ENCODE measurements around the gene MED28. TPM values are rescaled to one million over a fixed set of nuclear protein-coding genes. Genes with fewer than 3 reads are reported as not detected.

Gene MED28
- total and polyA plus RNA-seq, 2 of the 4 experiments (the other 2 are of a cell fraction), result 8.8 to 9.3 TPM

- ATAC-seq (ENCODE audit: low read depth), result peak; percentile 83
- Histone ChIP-seq H3K79me1 (ENCODE audit: low read depth in 1 of 2, low read length in 2 of 2) (peaks cover 0 to 26% of the 10 kb centered on the region in 2 experiments; a peak in 2 of 4 replicates), H3K36me3 (ENCODE audit: control insufficient read depth, insufficient read depth, low read length) (peaks cover 16% of the 10 kb centered on the region), H3K27ac (ENCODE audit: insufficient read depth, low read length) (peak overlapping the region; percentile 73), H2BK120ac (ENCODE audit: low read depth, low read length) (peak overlapping the region; percentile 81), H4K8ac (ENCODE audit: low read depth in 2 of 2, low read length in 2 of 2) (peak overlapping the region; percentile 59 to 98), H2AFZ (replicated peaks; ENCODE audit: low read length, poor library complexity) (peak overlapping the region; percentile 91), H2BK20ac (ENCODE audit: low read depth, low read length) (peak overlapping the region; percentile 16; the same call in 1 of the 2 replicates), H3K4ac (ENCODE audit: low read depth, low read length) (peak overlapping the region; percentile 80), H4K20me1 (ENCODE audit: insufficient read depth, low read length) (peaks cover 34% of the 10 kb centered on the region), H3K4me1 (ENCODE audit: control insufficient read depth, insufficient read depth, low read length) (peaks cover 5% of the 10 kb centered on the region), H3K9me1 (ENCODE audit: insufficient read depth, low read length) (peaks cover 5% of the 10 kb centered on the region), H2AK9ac (replicated peaks; ENCODE audit: low read depth, low read length, poor library complexity) (peak overlapping the region; percentile 47), H3K14ac (replicated peaks; ENCODE audit: low read depth, low read length) (peak overlapping the region; percentile 93), H2BK5ac (ENCODE audit: low read depth, low read length, poor library complexity, severe bottlenecking) (peak overlapping the region; percentile 74), H4K5ac (ENCODE audit: low read depth, low read length) (peak overlapping the region; percentile 66), H3K9me3 (ENCODE audit: control insufficient read depth, insufficient read depth, low read length) (no peaks in the 10 kb centered on the region), H2AK5ac (ENCODE audit: low read depth, low read length) (no peak overlapping the region), H3K4me2 (ENCODE audit: low read depth, low read length) (peak overlapping the region; percentile 86), H3K4me3 (ENCODE audit: insufficient read depth, low read depth, low read length) (peak overlapping the region; percentile 75), H3K27me3 (ENCODE audit: control insufficient read depth, insufficient read depth, low read length) (no peaks in the 10 kb centered on the region), H3K18ac (ENCODE audit: low read depth, low read length) (peak overlapping the region; percentile 43), H2BK15ac (ENCODE audit: low read depth, low read length) (peak overlapping the region; percentile 30; the same call in 1 of the 3 replicates), H3K23ac (ENCODE audit: low read depth, low read length) (peak overlapping the region; percentile 88; the same call in 1 of the 2 replicates), H3K56ac (ENCODE audit: extremely low read depth, insufficient read depth, low read length) (peak overlapping the region; percentile 97), H3K9ac (ENCODE audit: low read depth, low read length) (peak overlapping the region; percentile 81), H4K91ac (ENCODE audit: insufficient read depth, low read depth, low read length) (peak overlapping the region; percentile 78; the same call in 1 of the 2 replicates)
- intact Hi-C loops (cut with micrococcal nuclease), result loop anchor here (2.0 kb wide), 1 partner anchor 37 kb away; the partner anchor contains the start of gene LAP3
- ChIA-PET POLR2A (ENCODE audit: unreplicated experiment) (interaction anchor here (0.6 to 1.0 kb wide), 4 partner anchors 35 to 196 kb away, joined by 3 to 4 read pairs (median 4); no protein-coding TSS in a partner anchor), CTCF (interaction anchor here (0.6 kb wide), 1 partner anchor 8 kb away, joined by 4 read pairs; no protein-coding TSS in a partner anchor)
- dilution Hi-C loops (cut with HindIII; ENCODE audit: low sequenced_read_pairs, unreplicated experiment), result no loop called here
- peak; percentile 87 for DNase-seq
- peak; percentile 66 for TF ChIP-seq NFE2L2 (IDR thresholded peaks at IDR 0.05; ENCODE audit: low read depth, low read length)
- TF ChIP-seq POLR2A (IDR thresholded peaks at IDR 0.05; ENCODE audit: low read depth, low read length), result no peak; the same call in 1 of the 2 replicates
- peak; percentile 33; the same call in 1 of the 2 replicates for TF ChIP-seq FOS (IDR thresholded peaks at IDR 0.05; ENCODE audit: low read depth, low read length)
- peak; percentile 68 for TF ChIP-seq RCOR1 (IDR thresholded peaks at IDR 0.05; ENCODE audit: insufficient replicate concordance, low read length)
- no CpG with 5 or more reads among the region's 23 CpGs for WGBS, 2 experiments (ENCODE audit: extremely low coverage in 2 of 2, insufficient read length in 1 of 2)
- TSS peak; percentile 93 for BruUV-seq (replicated peaks)
- in situ Hi-C loops (cut with MboI; ENCODE audit: low sequenced_read_pairs), result no loop called here
These were observed 553 bp upstream of the MED28 start for GRCh38 chr4:17613761-17614415.
